SU-DHL-6 (cell line): ENCODE results near the gene TEAD3.

Source experiments
- H2AFZ ChIP-seq: fragments of 200-600 bp; sonication (generic); 2 replicates; pipeline ENCODE4 v1.6.1; 2014; ENCODE audit warnings: low read depth, mild to moderate bottlenecking, moderate library complexity, mixed read lengths, antibody characterized with exemption, low read length; ENCODE audit not compliant: severe bottlenecking
- H3F3A ChIP-seq: fragments of 200-600 bp; shearing (Covaris generic); 2 replicates; pipeline ENCODE4 v1.6.0; 2016; ENCODE audit warnings: antibody characterized with exemption, mild to moderate bottlenecking; ENCODE audit not compliant: insufficient read depth
- H3K27ac ChIP-seq: fragments of 200-600 bp; sonication (generic); 2 replicates; pipeline ENCODE4 v1.5.1; 2016; ENCODE audit warnings: low read depth, mild to moderate bottlenecking, low read length, moderate library complexity, mixed read lengths
- H3K27me3 ChIP-seq: fragments of 200-600 bp; sonication (generic), shearing (Covaris generic); 2 replicates; pipeline ENCODE4 v1.6.0; 2014; ENCODE audit warnings: mild to moderate bottlenecking, low read length
- H3K36me3 ChIP-seq: fragments of 200-600 bp; sonication (generic); 2 replicates; pipeline ENCODE4 v1.6.1; 2014; ENCODE audit warnings: mild to moderate bottlenecking, low read length, mixed read lengths
- H3K4me2 ChIP-seq: fragments of 300-600, 200-600 bp; shearing (Covaris generic), sonication (generic); 2 replicates; pipeline ENCODE4 v1.6.0; 2014; ENCODE audit warnings: low read length, low read depth, mild to moderate bottlenecking; ENCODE audit not compliant: poor library complexity, severe bottlenecking
- H3K4me3 ChIP-seq: fragments of 200-600 bp; sonication (generic); 2 replicates; pipeline ENCODE4 v1.5.1; 2014; ENCODE audit warnings: antibody characterized with exemption, low read length, mild to moderate bottlenecking, mixed read lengths; ENCODE audit not compliant: insufficient read depth, poor library complexity, severe bottlenecking
- H3K79me2 ChIP-seq: fragments of 200-600 bp; sonication (generic); 2 replicates; pipeline ENCODE4 v1.6.1; 2014; ENCODE audit warnings: mild to moderate bottlenecking, low read length, moderate library complexity; ENCODE audit not compliant: insufficient read depth
- H3K9ac ChIP-seq: fragments of 200-600 bp; sonication (generic); 2 replicates; pipeline ENCODE4 v1.7.0; 2014; ENCODE audit warnings: mild to moderate bottlenecking, low read length
- H3K9me2 ChIP-seq: fragments of 200-600 bp; sonication (generic); replicated peaks from 2 replicates; pipeline ENCODE4 v1.6.1; 2014; ENCODE audit warnings: low read length; ENCODE audit not compliant: insufficient read depth
- H3K9me3 ChIP-seq: fragments of 200-600 bp; sonication (generic); 2 replicates; pipeline ENCODE4 v1.6.1; 2014; ENCODE audit warnings: low read length, mixed read lengths; ENCODE audit not compliant: insufficient read depth
- H4K20me1 ChIP-seq: fragments of 200-600 bp; sonication (generic); 2 replicates; pipeline ENCODE4 v1.6.1; 2014; ENCODE audit warnings: low read depth, mild to moderate bottlenecking, antibody characterized with exemption, low read length, moderate library complexity, mixed read lengths
- CTCF ChIP-seq: fragments of 200-600 bp; sonication (generic); IDR thresholded peaks from one replicate; pipeline ENCODE4 v1.5.1; 2017; ENCODE audit warnings: antibody characterized with exemption, mild to moderate bottlenecking, low read length, moderate library complexity; ENCODE audit not compliant: insufficient read depth, poor library complexity, severe bottlenecking
- EZH2phosphoT487 ChIP-seq: fragments of 200-600 bp; sonication (generic), shearing (Covaris generic); conservative IDR thresholded peaks from 2 replicates; pipeline ENCODE4 v1.6.1; 2018; ENCODE audit warnings: mild to moderate bottlenecking, antibody characterized with exemption, low read length, moderate library complexity, mixed read lengths

TEAD3 gene

DNA sequence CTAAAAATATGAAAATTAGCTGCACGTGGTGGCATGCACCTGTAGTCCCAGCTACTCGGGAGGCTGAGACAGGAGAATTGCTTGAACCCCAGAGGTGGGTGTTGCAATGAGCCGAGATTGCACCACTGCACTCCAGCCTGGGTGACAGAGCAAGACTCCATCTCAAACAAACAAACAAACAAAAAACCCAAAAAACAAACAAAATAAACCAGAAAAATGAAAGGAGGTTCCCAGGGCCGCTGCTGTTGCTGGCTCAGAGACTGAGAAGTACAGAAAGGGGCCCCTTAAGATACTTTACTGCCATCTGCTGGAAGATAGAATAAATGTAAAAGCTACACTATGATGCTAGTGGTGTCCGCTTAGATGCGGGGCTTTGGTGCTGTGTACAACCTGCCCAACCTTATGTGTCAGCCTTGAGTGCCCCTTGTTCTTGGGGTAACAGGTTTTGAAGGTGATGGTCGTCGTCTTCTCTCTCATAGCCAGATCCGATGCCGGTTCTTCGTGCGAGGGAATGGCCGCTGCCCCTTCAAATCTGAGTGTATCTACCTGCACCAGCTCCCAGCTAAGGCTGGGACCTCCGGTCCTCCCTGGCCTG lies 47.5 kb downstream of the TEAD3 start:
- H3K36me3 ChIP-seq: no peaks in the 10 kb centered on the region
- no peaks in the 10 kb centered on the region for H3K9me2 ChIP-seq
- H3K27ac ChIP-seq: no peak overlapping the region
- no peaks in the 10 kb centered on the region for H3K9me3 ChIP-seq
- H2AFZ ChIP-seq: no peak overlapping the region
- no peak overlapping the region for H3K4me3 ChIP-seq
- H3K79me2 ChIP-seq: peaks cover 6% of the 10 kb centered on the region; the same call in 1 of the 2 replicates
- H3F3A ChIP-seq: peaks cover 9% of the 10 kb centered on the region; the same call in 1 of the 2 replicates
- no peak overlapping the region for H3K9ac ChIP-seq
- no peak overlapping the region for H3K4me2 ChIP-seq
- H3K27me3 ChIP-seq: no peaks in the 10 kb centered on the region
- H4K20me1 ChIP-seq: 0 out of 2 replicates have a peak, but pooled peaks cover 7% of the 10 kb centered on the region
- TF ChIP-seq CTCF (no peak), EZH2phosphoT487 (no peak)

GRCh38 chr6:35448191-35448590 lies 48.7 kb downstream of the TEAD3 start:
- Histone ChIP-seq H3K4me3 (no peak overlapping the region), H3K9me2 (no peaks in the 10 kb centered on the region), H4K20me1 (0 out of 2 replicates have a peak, but pooled peaks cover 3% of the 10 kb centered on the region), H3K9me3 (no peaks in the 10 kb centered on the region), H2AFZ (no peak overlapping the region), H3K4me2 (no peak overlapping the region), H3K36me3 (no peaks in the 10 kb centered on the region), H3K27me3 (no peaks in the 10 kb centered on the region), H3K9ac (no peak overlapping the region), H3F3A (peaks cover 7% of the 10 kb centered on the region; the same call in 1 of the 2 replicates), H3K27ac (no peak overlapping the region), H3K79me2 (peaks cover 3% of the 10 kb centered on the region; the same call in 1 of the 2 replicates)
- TF ChIP-seq EZH2phosphoT487 (no peak), CTCF (no peak)

DNA sequence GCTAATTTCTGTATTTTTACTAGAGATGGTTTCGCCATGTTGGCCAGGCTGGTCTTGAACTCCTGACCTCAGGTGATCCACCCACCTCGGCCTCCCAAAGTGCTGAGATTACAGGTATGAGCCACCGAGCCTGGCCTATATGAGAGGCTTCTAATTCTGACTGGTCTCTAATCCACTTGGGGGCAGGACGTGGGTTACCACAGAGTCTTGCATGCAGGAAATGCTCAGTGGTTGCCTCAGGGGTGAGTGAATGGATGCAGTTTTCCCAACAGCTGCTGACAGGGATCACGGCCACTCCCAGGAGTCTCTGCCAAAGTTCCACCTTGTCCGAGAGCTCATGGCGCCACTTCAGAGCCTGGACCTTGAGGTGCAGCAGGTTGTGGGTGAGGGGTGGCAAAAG lies 51.2 kb downstream of the TEAD3 start:
- Histone ChIP-seq H2AFZ (no peak overlapping the region), H4K20me1 (no peaks in the 10 kb centered on the region), H3F3A (no peaks in the 10 kb centered on the region), H3K36me3 (no peaks in the 10 kb centered on the region), H3K27ac (no peak overlapping the region), H3K27me3 (no peaks in the 10 kb centered on the region), H3K79me2 (no peaks in the 10 kb centered on the region), H3K9me2 (no peaks in the 10 kb centered on the region), H3K4me3 (no peak overlapping the region), H3K9me3 (no peaks in the 10 kb centered on the region), H3K9ac (no peak overlapping the region), H3K4me2 (no peak overlapping the region)
- TF ChIP-seq EZH2phosphoT487: no peak
- TF ChIP-seq CTCF: no peak
